Neural cell (in vitro differentiated cells): ENCODE measurements around the gene TGDS. TPM values are rescaled to one million over a fixed set of nuclear protein-coding genes. Genes with fewer than 3 reads are reported as not detected.

ENCODE experiments used
- H2AFZ ChIP-seq: fragments of 200-600, 300-800 bp; sonication (generic), shearing (Covaris generic); 2 replicates; pipeline ENCODE4 v1.6.0; 2014; ENCODE audit warnings: low read depth, mild to moderate bottlenecking, antibody characterized with exemption, low read length, moderate library complexity
- H3F3A ChIP-seq: fragments of 200-600 bp; shearing (Covaris generic); 2 replicates; pipeline ENCODE4 v1.6.1; 2016; ENCODE audit warnings: mild to moderate bottlenecking, moderate library complexity, mixed read lengths, antibody characterized with exemption, low read length; ENCODE audit not compliant: insufficient read depth, poor library complexity, severe bottlenecking
- H3K27ac ChIP-seq: fragments of 200-600, 300-800 bp; sonication (generic), shearing (Covaris generic); 2 replicates; pipeline ENCODE4 v1.5.1; 2014; ENCODE audit warnings: mild to moderate bottlenecking, low read length, moderate library complexity
- H3K27me3 ChIP-seq: fragments of 300-800, 200-600 bp; sonication (generic), shearing (Covaris generic); 2 replicates; pipeline ENCODE4 v1.6.0; 2014; ENCODE audit warnings: mild to moderate bottlenecking, low read depth, low read length, moderate library complexity; ENCODE audit not compliant: insufficient read depth
- H3K36me3 ChIP-seq: fragments of 300-800, 200-600 bp; sonication (generic), shearing (Covaris generic); 2 replicates; pipeline ENCODE4 v1.5.1; 2014; ENCODE audit warnings: mild to moderate bottlenecking, antibody characterized with exemption, low read length, moderate library complexity; ENCODE audit not compliant: insufficient read depth
- H3K4me2 ChIP-seq: fragments of 300-800, 200-600 bp; sonication (generic), shearing (Covaris generic); 2 replicates; pipeline ENCODE4 v1.6.0; 2014; ENCODE audit warnings: mild to moderate bottlenecking, low read length
- H3K4me3 ChIP-seq: fragments of 300-800, 200-600 bp; sonication (generic), shearing (Covaris generic); 2 replicates; pipeline ENCODE4 v1.5.1; 2014; ENCODE audit warnings: mild to moderate bottlenecking, low read length, moderate library complexity
- H3K79me2 ChIP-seq: fragments of 200-600 bp; shearing (Covaris generic); replicated peaks from 2 replicates; pipeline ENCODE4 v1.6.0; 2014; ENCODE audit warnings: mild to moderate bottlenecking, low read length, moderate library complexity; ENCODE audit not compliant: insufficient read depth
- H3K9ac ChIP-seq: fragments of 300-800, 200-600 bp; sonication (generic), shearing (Covaris generic); 2 replicates; pipeline ENCODE4 v1.6.1; 2016; ENCODE audit warnings: mild to moderate bottlenecking, low read length, mixed read lengths
- H3K9me2 ChIP-seq: fragments of 200-600 bp; shearing (Covaris generic); 2 replicates; pipeline ENCODE4 v1.6.1; 2016; ENCODE audit warnings: mild to moderate bottlenecking, low read length, mixed read lengths; ENCODE audit not compliant: insufficient read depth
- H3K9me3 ChIP-seq: fragments of 200-600, 300-800 bp; sonication (generic), shearing (Covaris generic); 2 replicates; pipeline ENCODE4 v1.6.1; 2016; ENCODE audit warnings: mild to moderate bottlenecking, mixed run types, low read length, moderate library complexity, mixed read lengths
- H4K20me1 ChIP-seq: fragments of 200-600 bp; shearing (Covaris generic); 2 replicates; pipeline ENCODE4 v1.6.1; 2016; ENCODE audit warnings: mild to moderate bottlenecking, mixed run types; ENCODE audit not compliant: insufficient read depth
- EP300 ChIP-seq: fragments of 450-650 bp; conservative IDR thresholded peaks from 2 replicates; pipeline ENCODE4 v1.6.1; 2014; ENCODE audit warnings: antibody characterized with exemption, mild to moderate bottlenecking, moderate library complexity; ENCODE audit not compliant: poor library complexity, severe bottlenecking
- EZH2 ChIP-seq: fragments of 200-600, 300-800 bp; shearing (Covaris generic), sonication (generic); IDR thresholded peaks from 2 replicates; pipeline ENCODE4 v1.6.1; 2014; ENCODE audit warnings: antibody characterized with exemption, low read length, borderline replicate concordance, mild to moderate bottlenecking; ENCODE audit not compliant: insufficient read depth, poor library complexity, severe bottlenecking
- MXI1 ChIP-seq: fragments of 450-650 bp; conservative IDR thresholded peaks from 2 replicates; pipeline ENCODE4 v1.6.1; 2014; ENCODE audit warnings: antibody characterized with exemption, mild to moderate bottlenecking; ENCODE audit not compliant: poor library complexity, severe bottlenecking
- POLR2AphosphoS5 ChIP-seq: IDR thresholded peaks from 2 replicates; pipeline ENCODE4 v1.6.1; 2012
- RAD21 ChIP-seq: fragments of 450-650 bp; conservative IDR thresholded peaks from 2 replicates; pipeline ENCODE4 v1.6.1; 2014; ENCODE audit warnings: antibody characterized with exemption, mild to moderate bottlenecking, moderate library complexity
- SMC3 ChIP-seq: fragments of 450-650 bp; conservative IDR thresholded peaks from 2 replicates; pipeline ENCODE4 v1.6.1; 2014; ENCODE audit warnings: antibody characterized with exemption, mild to moderate bottlenecking, moderate library complexity; ENCODE audit not compliant: poor library complexity
- TAF1 ChIP-seq: IDR thresholded peaks from 2 replicates; pipeline ENCODE4 v1.6.1; 2012; ENCODE audit warnings: low read depth
- polyA plus RNA-seq: library from polyadenylated mRNA; depleted of rRNA; stranded (reverse); fragments of >200 nt; gene quantifications from 2 replicates; pipeline ENCODE4 v1.2.3, GENCODE V29; 2014
- TF ChIP-seq, protein P1 (sequence below): IDR thresholded peaks from 2 replicates; pipeline ENCODE4 v1.6.1; 2012; ENCODE audit warnings: borderline replicate concordance
- TF ChIP-seq, protein P2 (sequence below): fragments of 450-650 bp; IDR thresholded peaks from 2 replicates; pipeline ENCODE4 v1.5.1; 2014; ENCODE audit warnings: antibody characterized with exemption, mild to moderate bottlenecking, moderate library complexity; ENCODE audit not compliant: poor library complexity, severe bottlenecking

TGDS gene
- polyA plus RNA-seq, 1 donor from 2014 or later: 10.2 TPM

DNA sequence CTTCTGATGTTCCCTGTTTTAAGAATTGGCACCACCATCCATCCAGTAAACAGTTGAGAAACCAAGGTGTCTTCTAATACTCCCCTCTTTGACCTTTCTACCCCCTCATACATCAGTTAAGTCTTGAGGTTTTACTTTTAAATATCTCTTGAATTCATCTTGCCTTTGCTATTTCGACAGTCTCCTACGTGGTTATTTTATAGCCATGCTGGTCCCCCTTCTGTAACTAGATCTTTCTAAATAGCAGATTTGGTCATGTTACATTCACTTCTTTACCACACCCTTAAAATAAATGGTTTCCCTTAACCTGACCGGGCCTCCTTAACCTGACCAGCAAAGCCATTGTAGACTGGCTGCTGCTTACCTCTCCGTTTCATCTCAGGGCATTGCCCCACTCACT lies 11.1 kb upstream of the TGDS start:
- H3K36me3 ChIP-seq: no peaks in the 10 kb centered on the region
- H3K27me3 ChIP-seq: no peaks in the 10 kb centered on the region
- TF ChIP-seq EZH2: no peak
- TF ChIP-seq, protein P1, sequence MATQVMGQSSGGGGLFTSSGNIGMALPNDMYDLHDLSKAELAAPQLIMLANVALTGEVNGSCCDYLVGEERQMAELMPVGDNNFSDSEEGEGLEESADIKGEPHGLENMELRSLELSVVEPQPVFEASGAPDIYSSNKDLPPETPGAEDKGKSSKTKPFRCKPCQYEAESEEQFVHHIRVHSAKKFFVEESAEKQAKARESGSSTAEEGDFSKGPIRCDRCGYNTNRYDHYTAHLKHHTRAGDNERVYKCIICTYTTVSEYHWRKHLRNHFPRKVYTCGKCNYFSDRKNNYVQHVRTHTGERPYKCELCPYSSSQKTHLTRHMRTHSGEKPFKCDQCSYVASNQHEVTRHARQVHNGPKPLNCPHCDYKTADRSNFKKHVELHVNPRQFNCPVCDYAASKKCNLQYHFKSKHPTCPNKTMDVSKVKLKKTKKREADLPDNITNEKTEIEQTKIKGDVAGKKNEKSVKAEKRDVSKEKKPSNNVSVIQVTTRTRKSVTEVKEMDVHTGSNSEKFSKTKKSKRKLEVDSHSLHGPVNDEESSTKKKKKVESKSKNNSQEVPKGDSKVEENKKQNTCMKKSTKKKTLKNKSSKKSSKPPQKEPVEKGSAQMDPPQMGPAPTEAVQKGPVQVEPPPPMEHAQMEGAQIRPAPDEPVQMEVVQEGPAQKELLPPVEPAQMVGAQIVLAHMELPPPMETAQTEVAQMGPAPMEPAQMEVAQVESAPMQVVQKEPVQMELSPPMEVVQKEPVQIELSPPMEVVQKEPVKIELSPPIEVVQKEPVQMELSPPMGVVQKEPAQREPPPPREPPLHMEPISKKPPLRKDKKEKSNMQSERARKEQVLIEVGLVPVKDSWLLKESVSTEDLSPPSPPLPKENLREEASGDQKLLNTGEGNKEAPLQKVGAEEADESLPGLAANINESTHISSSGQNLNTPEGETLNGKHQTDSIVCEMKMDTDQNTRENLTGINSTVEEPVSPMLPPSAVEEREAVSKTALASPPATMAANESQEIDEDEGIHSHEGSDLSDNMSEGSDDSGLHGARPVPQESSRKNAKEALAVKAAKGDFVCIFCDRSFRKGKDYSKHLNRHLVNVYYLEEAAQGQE: no peak
- no peak for TF ChIP-seq EP300
- TF ChIP-seq TAF1: no peak
- TF ChIP-seq MXI1: no peak
- no peak for TF ChIP-seq SMC3
- TF ChIP-seq POLR2AphosphoS5: no peak
- no peak for TF ChIP-seq RAD21
- TF ChIP-seq, protein P2, sequence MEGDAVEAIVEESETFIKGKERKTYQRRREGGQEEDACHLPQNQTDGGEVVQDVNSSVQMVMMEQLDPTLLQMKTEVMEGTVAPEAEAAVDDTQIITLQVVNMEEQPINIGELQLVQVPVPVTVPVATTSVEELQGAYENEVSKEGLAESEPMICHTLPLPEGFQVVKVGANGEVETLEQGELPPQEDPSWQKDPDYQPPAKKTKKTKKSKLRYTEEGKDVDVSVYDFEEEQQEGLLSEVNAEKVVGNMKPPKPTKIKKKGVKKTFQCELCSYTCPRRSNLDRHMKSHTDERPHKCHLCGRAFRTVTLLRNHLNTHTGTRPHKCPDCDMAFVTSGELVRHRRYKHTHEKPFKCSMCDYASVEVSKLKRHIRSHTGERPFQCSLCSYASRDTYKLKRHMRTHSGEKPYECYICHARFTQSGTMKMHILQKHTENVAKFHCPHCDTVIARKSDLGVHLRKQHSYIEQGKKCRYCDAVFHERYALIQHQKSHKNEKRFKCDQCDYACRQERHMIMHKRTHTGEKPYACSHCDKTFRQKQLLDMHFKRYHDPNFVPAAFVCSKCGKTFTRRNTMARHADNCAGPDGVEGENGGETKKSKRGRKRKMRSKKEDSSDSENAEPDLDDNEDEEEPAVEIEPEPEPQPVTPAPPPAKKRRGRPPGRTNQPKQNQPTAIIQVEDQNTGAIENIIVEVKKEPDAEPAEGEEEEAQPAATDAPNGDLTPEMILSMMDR: no peak
- H3F3A ChIP-seq: no peaks in the 10 kb centered on the region
- H3K9ac ChIP-seq: no peak overlapping the region
- H3K9me3 ChIP-seq: no peaks in the 10 kb centered on the region
- H3K79me2 ChIP-seq: peaks cover 3% of the 10 kb centered on the region
- no peak overlapping the region for H3K27ac ChIP-seq
- no peak overlapping the region for H3K4me2 ChIP-seq
- H4K20me1 ChIP-seq: no peaks in the 10 kb centered on the region
- no peaks in the 10 kb centered on the region for H3K9me2 ChIP-seq
- H2AFZ ChIP-seq: no peak overlapping the region
- H3K4me3 ChIP-seq: no peak overlapping the region

DNA sequence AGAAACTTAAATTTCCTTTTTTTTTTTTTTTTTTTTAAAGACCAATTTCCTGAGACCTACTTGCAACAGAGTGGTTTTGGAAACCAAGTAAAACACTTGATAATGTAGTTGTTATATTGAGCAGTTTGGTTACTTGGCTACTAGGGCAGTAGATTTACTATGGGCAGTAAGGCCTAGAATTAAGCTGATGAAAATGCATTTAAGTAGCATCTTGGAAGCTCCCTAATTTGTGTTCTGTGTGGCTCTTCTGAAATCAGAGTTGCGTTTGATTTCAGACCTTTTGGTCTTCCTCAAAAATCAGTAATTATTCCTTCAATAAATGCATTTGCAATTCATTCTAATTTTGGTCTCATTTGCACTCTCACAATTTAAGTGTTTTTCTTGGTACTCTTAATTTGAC lies 6.5 kb upstream of the TGDS start:
- peaks cover 3% of the 10 kb centered on the region for H3K79me2 ChIP-seq
- H3K27me3 ChIP-seq: no peaks in the 10 kb centered on the region
- H3K9ac ChIP-seq: peak overlapping the region; percentile 74

More for the DNA sequence above, 6.5 kb upstream of the TGDS start:
- TF ChIP-seq EP300 (no peak), TAF1 (no peak), POLR2AphosphoS5 (no peak)
- Histone ChIP-seq H4K20me1 (no peaks in the 10 kb centered on the region), H3K4me3 (peak overlapping the region; percentile 96), H3K36me3 (no peaks in the 10 kb centered on the region), H3K4me2 (peak overlapping the region; percentile 65), H3F3A (no peaks in the 10 kb centered on the region), H3K9me2 (no peaks in the 10 kb centered on the region), H3K27ac (no peak overlapping the region), H3K9me3 (no peaks in the 10 kb centered on the region), H2AFZ (no peak overlapping the region)
